ENCODE results near the gene FNIP2. TPM values are rescaled to one million over a fixed set of nuclear protein-coding genes. Genes with fewer than 3 reads are reported as not detected.

Gene FNIP2
- total and polyA plus RNA-seq, 10 of the 15 experiments (the other 5 are each of a cell fraction or from before 2014, with no cell fraction given): 0.03 to 0.38 (median 0.15) TPM

- ATAC-seq (no peak), FAIRE-seq (no peak), DNase-seq (ENCODE audit: low read depth, low spot score) (no peak)
- no peak overlapping the region for H3K4me2 ChIP-seq (ENCODE audit: control insufficient read depth, insufficient read depth)
- no peaks in the 10 kb centered on the region for H4K20me1 ChIP-seq (ENCODE audit: control insufficient read depth, insufficient read depth)
- BruUV-seq (replicated peaks): no TSS peak
- TF ChIP-seq ZNF622 (IDR thresholded peaks at IDR 0.05) (no peak), ZNF24 (IDR thresholded peaks at IDR 0.05) (no peak)
- TF ChIP-seq, protein P1, sequence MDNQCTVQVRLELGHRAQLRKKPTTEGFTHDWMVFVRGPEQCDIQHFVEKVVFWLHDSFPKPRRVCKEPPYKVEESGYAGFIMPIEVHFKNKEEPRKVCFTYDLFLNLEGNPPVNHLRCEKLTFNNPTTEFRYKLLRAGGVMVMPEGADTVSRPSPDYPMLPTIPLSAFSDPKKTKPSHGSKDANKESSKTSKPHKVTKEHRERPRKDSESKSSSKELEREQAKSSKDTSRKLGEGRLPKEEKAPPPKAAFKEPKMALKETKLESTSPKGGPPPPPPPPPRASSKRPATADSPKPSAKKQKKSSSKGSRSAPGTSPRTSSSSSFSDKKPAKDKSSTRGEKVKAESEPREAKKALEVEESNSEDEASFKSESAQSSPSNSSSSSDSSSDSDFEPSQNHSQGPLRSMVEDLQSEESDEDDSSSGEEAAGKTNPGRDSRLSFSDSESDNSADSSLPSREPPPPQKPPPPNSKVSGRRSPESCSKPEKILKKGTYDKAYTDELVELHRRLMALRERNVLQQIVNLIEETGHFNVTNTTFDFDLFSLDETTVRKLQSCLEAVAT (IDR thresholded peaks at IDR 0.05): no peak
- in situ Hi-C loops (cut with MboI) (no loop called here), intact Hi-C loops (cut with micrococcal nuclease; ENCODE audit: unreplicated experiment) (no loop called here)
- H3K36me3 ChIP-seq (ENCODE audit: control insufficient read depth in 2 of 2, insufficient read depth in 2 of 2, low read length in 1 of 2): no peaks in the 10 kb centered on the region; a peak in 1 of 4 replicates
- H3K4me3 ChIP-seq: no peak overlapping the region
- ChIA-PET SMC1A (ENCODE audit: uncharacterized antibody, unreplicated experiment) (interaction anchor here (0.6 to 2.0 kb wide), 6 partner anchors 8 to 291 kb away, joined by 3 to 6 read pairs (median 4); no protein-coding TSS in a partner anchor), CTCF (interaction anchor here (0.5 to 2.0 kb wide), 4 partner anchors 10 to 492 kb away, joined by 3 to 5 read pairs (median 3); no protein-coding TSS in a partner anchor), RAD21 (ENCODE audit: unreplicated experiment) (no interaction called here), POLR2A (interaction anchor here (0.5 kb wide), 1 partner anchor 34 kb away, joined by 9 read pairs; no protein-coding TSS in a partner anchor)
- no peaks in the 10 kb centered on the region for H3K4me1 ChIP-seq (ENCODE audit: control insufficient read depth, insufficient read depth, low read length)
- no peak overlapping the region for H3K9ac ChIP-seq (ENCODE audit: control insufficient read depth, insufficient read depth, low read length)
- no peaks in the 10 kb centered on the region for H3K79me2 ChIP-seq (ENCODE audit: control insufficient read depth, insufficient read depth, low read length)
- WGBS (ENCODE audit: insufficient coverage, insufficient replicate concordance, low lambda C conversion rate, missing lambda C conversion rate): 18% methylated on average over 2 of the region's 2 CpGs
- H3K27ac ChIP-seq (ENCODE audit: control insufficient read depth, insufficient read depth): no peak overlapping the region
- H3K9me3 ChIP-seq (replicated peaks; ENCODE audit: control insufficient read depth, insufficient read depth, low read length): no peaks in the 10 kb centered on the region; the same call in 2 of the 3 replicates
- no peaks in the 10 kb centered on the region for H3K27me3 ChIP-seq (replicated peaks in 1 of 2; ENCODE audit: control insufficient read depth in 2 of 2, insufficient read depth in 2 of 2, low read length in 1 of 2)
- H2AFZ ChIP-seq (ENCODE audit: control insufficient read depth, low read depth, low read length): no peak overlapping the region
Measured at GRCh38 chr4:158894826-158895225, 126.0 kb downstream of the FNIP2 start.

DNA sequence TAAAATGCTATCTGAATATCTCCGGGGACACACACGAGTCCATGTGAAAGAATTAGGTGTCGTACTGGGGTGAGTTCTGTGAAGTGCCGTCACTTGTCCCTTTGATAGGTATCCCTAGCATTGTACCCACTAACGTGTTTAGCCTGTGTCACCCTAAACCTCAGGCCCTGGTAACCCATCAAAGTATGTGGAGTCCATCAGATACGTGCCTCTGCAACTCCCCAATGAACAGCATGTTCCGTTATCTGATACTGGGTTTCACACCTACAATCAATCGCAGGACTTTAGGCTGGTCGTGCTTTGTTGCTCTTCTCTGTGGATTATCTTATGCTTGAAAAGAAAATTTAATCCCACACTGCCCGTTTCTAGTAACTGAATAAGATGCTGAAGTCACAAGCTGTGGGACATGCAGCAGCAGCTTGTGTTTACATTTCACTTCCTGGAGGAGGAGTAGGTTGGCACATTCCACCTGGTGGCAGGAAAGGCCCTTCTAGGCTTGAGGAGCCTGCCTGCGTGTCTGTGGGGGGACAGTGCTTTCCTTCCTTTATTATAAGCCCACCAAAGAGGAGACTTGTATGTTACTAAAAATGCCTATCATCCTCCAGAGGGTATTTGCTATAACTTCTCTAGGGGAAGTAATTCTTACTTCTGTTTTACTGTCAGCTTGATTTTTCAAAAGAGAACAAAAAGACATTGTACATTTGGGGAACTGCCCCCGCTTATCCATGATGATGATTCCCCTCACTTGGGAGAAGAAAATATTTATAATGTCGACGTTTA is 127.2 kb downstream of the FNIP2 start:
- 68% methylated on average over 14 of the region's 14 CpGs for WGBS (ENCODE audit: insufficient coverage, insufficient replicate concordance, low lambda C conversion rate, missing lambda C conversion rate)
- ATAC-seq: no peak
- Histone ChIP-seq H3K27me3 (replicated peaks in 1 of 2; ENCODE audit: control insufficient read depth in 2 of 2, insufficient read depth in 2 of 2, low read length in 1 of 2) (no peaks in the 10 kb centered on the region), H3K4me2 (ENCODE audit: control insufficient read depth, insufficient read depth) (no peak overlapping the region), H3K4me3 (no peak overlapping the region), H2AFZ (ENCODE audit: control insufficient read depth, low read depth, low read length) (no peak overlapping the region), H3K4me1 (ENCODE audit: control insufficient read depth, insufficient read depth, low read length) (no peaks in the 10 kb centered on the region), H3K27ac (ENCODE audit: control insufficient read depth, insufficient read depth) (no peak overlapping the region), H3K36me3 (ENCODE audit: control insufficient read depth in 2 of 2, insufficient read depth in 2 of 2, low read length in 1 of 2) (no peaks in the 10 kb centered on the region; a peak in 1 of 4 replicates), H3K9ac (ENCODE audit: control insufficient read depth, insufficient read depth, low read length) (no peak overlapping the region), H4K20me1 (ENCODE audit: control insufficient read depth, insufficient read depth) (no peaks in the 10 kb centered on the region), H3K79me2 (ENCODE audit: control insufficient read depth, insufficient read depth, low read length) (no peaks in the 10 kb centered on the region), H3K9me3 (replicated peaks; ENCODE audit: control insufficient read depth, insufficient read depth, low read length) (no peaks in the 10 kb centered on the region; the same call in 2 of the 3 replicates)
- ChIA-PET SMC1A (ENCODE audit: uncharacterized antibody, unreplicated experiment) (interaction anchor here (0.8 to 2.0 kb wide), 3 partner anchors 10 to 290 kb away, joined by 4 to 6 read pairs (median 5); no protein-coding TSS in a partner anchor), CTCF (interaction anchor here (1.3 to 2.0 kb wide), 2 partner anchors 9 to 38 kb away, joined by 3 to 5 read pairs; no protein-coding TSS in a partner anchor), POLR2A (no interaction called here), RAD21 (ENCODE audit: unreplicated experiment) (no interaction called here)
- TF ChIP-seq, protein P2, sequence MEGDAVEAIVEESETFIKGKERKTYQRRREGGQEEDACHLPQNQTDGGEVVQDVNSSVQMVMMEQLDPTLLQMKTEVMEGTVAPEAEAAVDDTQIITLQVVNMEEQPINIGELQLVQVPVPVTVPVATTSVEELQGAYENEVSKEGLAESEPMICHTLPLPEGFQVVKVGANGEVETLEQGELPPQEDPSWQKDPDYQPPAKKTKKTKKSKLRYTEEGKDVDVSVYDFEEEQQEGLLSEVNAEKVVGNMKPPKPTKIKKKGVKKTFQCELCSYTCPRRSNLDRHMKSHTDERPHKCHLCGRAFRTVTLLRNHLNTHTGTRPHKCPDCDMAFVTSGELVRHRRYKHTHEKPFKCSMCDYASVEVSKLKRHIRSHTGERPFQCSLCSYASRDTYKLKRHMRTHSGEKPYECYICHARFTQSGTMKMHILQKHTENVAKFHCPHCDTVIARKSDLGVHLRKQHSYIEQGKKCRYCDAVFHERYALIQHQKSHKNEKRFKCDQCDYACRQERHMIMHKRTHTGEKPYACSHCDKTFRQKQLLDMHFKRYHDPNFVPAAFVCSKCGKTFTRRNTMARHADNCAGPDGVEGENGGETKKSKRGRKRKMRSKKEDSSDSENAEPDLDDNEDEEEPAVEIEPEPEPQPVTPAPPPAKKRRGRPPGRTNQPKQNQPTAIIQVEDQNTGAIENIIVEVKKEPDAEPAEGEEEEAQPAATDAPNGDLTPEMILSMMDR (IDR thresholded peaks at IDR 0.05 in 2 of 3, conservative IDR thresholded peaks at IDR 0.05 in 1 of 3; ENCODE audit: control insufficient read depth in 2 of 3, extremely low read depth in 1 of 3, insufficient read depth in 1 of 3, low read depth in 3 of 3, low read length in 3 of 3): 0 out of 6 replicates have a peak, but pooled peaks of 1 of the 3 experiments have one; percentile 8
- TF ChIP-seq BCL11A (IDR thresholded peaks at IDR 0.05; ENCODE audit: low read depth, low read length): no peak
- no peak for DNase-seq (ENCODE audit: low read depth, low spot score)
- intact Hi-C loops (cut with micrococcal nuclease; ENCODE audit: unreplicated experiment): no loop called here
- BruUV-seq (replicated peaks): no TSS peak
- FAIRE-seq: no peak
- in situ Hi-C loops (cut with MboI): no loop called here

All from GM12878 (cell line).